ENCODE data around the gene TMEM218. TPM values are rescaled to one million over a fixed set of nuclear protein-coding genes. Genes with fewer than 3 reads are reported as not detected.

The TMEM218 gene
- total RNA-seq, 2 experiments from 2014 or later: 14.9 to 17.4 TPM

- H3K9me3 Mint-ChIP-seq (ENCODE audit: insufficient read depth): no peaks in the 10 kb centered on the region
- no peaks in the 10 kb centered on the region for H3K27me3 Mint-ChIP-seq (ENCODE audit: low read depth)
- ATAC-seq (no peak), DNase-seq (no peak)
- no peak overlapping the region for H3K4me3 Mint-ChIP-seq
- CTCF ChIA-PET: no interaction called here
- H3K4me1 Mint-ChIP-seq (ENCODE audit: low read depth): peaks cover 24% of the 10 kb centered on the region
- POLR2A ChIA-PET: no interaction called here
- H3K36me3 Mint-ChIP-seq (ENCODE audit: low read depth): no peaks in the 10 kb centered on the region
- no peak overlapping the region for H3K27ac Mint-ChIP-seq
Observed at GRCh38 chr11:125072218-125072960, 39.0 kb downstream of the TMEM218 start.

- H3K27me3 Mint-ChIP-seq (ENCODE audit: low read depth): no peaks in the 10 kb centered on the region
- no peaks in the 10 kb centered on the region for H3K9me3 Mint-ChIP-seq (ENCODE audit: insufficient read depth)
- POLR2A ChIA-PET: no interaction called here
- peaks cover 24% of the 10 kb centered on the region for H3K4me1 Mint-ChIP-seq (ENCODE audit: low read depth)
- no peak overlapping the region for H3K4me3 Mint-ChIP-seq
- DNase-seq (no peak), ATAC-seq (no peak)
- no peaks in the 10 kb centered on the region for H3K36me3 Mint-ChIP-seq (ENCODE audit: low read depth)
- H3K27ac Mint-ChIP-seq: peak overlapping the region; percentile 12
- CTCF ChIA-PET: no interaction called here
Observed at GRCh38 chr11:125071846-125072217, 39.6 kb downstream of the TMEM218 start.

GRCh38 chr11:125071435-125071834 is 40.0 kb downstream of the TMEM218 start:
- no peaks in the 10 kb centered on the region for H3K36me3 Mint-ChIP-seq (ENCODE audit: low read depth)
- DNase-seq: no peak
- peak overlapping the region; percentile 60 for H3K27ac Mint-ChIP-seq
- no peaks in the 10 kb centered on the region for H3K27me3 Mint-ChIP-seq (ENCODE audit: low read depth)
- no peak overlapping the region for H3K4me3 Mint-ChIP-seq
- peaks cover 24% of the 10 kb centered on the region for H3K4me1 Mint-ChIP-seq (ENCODE audit: low read depth)
- CTCF ChIA-PET: no interaction called here
- no peaks in the 10 kb centered on the region for H3K9me3 Mint-ChIP-seq (ENCODE audit: insufficient read depth)
- POLR2A ChIA-PET: interaction anchor here (0.6 kb wide), 1 partner anchor 48 kb away, joined by 3 read pairs; no protein-coding TSS in a partner anchor
- no peak for ATAC-seq

GRCh38 chr11:125070699-125071254 is 40.6 kb downstream of the TMEM218 start:
- ChIA-PET CTCF (interaction anchor here (1.1 kb wide), 1 partner anchor 54 kb away, joined by 3 read pairs; no protein-coding TSS in a partner anchor), POLR2A (interaction anchor here (0.6 kb wide), 1 partner anchor 47 kb away, joined by 3 read pairs; no protein-coding TSS in a partner anchor)
- ATAC-seq: peak; percentile 72
- H3K4me1 Mint-ChIP-seq (ENCODE audit: low read depth): peaks cover 24% of the 10 kb centered on the region
- H3K36me3 Mint-ChIP-seq (ENCODE audit: low read depth): no peaks in the 10 kb centered on the region
- H3K4me3 Mint-ChIP-seq: no peak overlapping the region
- peak; percentile 42 for DNase-seq
- no peaks in the 10 kb centered on the region for H3K9me3 Mint-ChIP-seq (ENCODE audit: insufficient read depth)
- H3K27ac Mint-ChIP-seq: peak overlapping the region; percentile 60
- no peaks in the 10 kb centered on the region for H3K27me3 Mint-ChIP-seq (ENCODE audit: low read depth)

GRCh38 chr11:125069796-125070195 is 41.6 kb downstream of the TMEM218 start:
- no peak overlapping the region for H3K27ac Mint-ChIP-seq
- CTCF ChIA-PET: interaction anchor here (1.0 to 1.1 kb wide), 2 partner anchors 18 to 55 kb away, joined by 3 read pairs; no protein-coding TSS in a partner anchor
- peaks cover 24% of the 10 kb centered on the region for H3K4me1 Mint-ChIP-seq (ENCODE audit: low read depth)
- no peak overlapping the region for H3K4me3 Mint-ChIP-seq
- peaks cover 8% of the 10 kb centered on the region for H3K27me3 Mint-ChIP-seq (ENCODE audit: low read depth)
- POLR2A ChIA-PET: no interaction called here
- no peaks in the 10 kb centered on the region for H3K9me3 Mint-ChIP-seq (ENCODE audit: insufficient read depth)
- ATAC-seq: no peak
- H3K36me3 Mint-ChIP-seq (ENCODE audit: low read depth): no peaks in the 10 kb centered on the region
- DNase-seq: no peak

- ChIA-PET POLR2A (no interaction called here), CTCF (no interaction called here)
- ATAC-seq (no peak), DNase-seq (no peak)
- Mint-ChIP-seq H3K9me3 (ENCODE audit: insufficient read depth) (no peaks in the 10 kb centered on the region), H3K27ac (no peak overlapping the region), H3K36me3 (ENCODE audit: low read depth) (no peaks in the 10 kb centered on the region), H3K4me1 (ENCODE audit: low read depth) (peaks cover 25% of the 10 kb centered on the region), H3K4me3 (no peak overlapping the region), H3K27me3 (ENCODE audit: low read depth) (peaks cover 14% of the 10 kb centered on the region)
Observed at GRCh38 chr11:125069008-125069407, 42.4 kb downstream of the TMEM218 start.

GRCh38 chr11:125068368-125068767 is 43.1 kb downstream of the TMEM218 start:
- Mint-ChIP-seq H3K27ac (no peak overlapping the region), H3K4me3 (no peak overlapping the region), H3K4me1 (ENCODE audit: low read depth) (peaks cover 29% of the 10 kb centered on the region), H3K36me3 (ENCODE audit: low read depth) (no peaks in the 10 kb centered on the region), H3K27me3 (ENCODE audit: low read depth) (peaks cover 15% of the 10 kb centered on the region), H3K9me3 (ENCODE audit: insufficient read depth) (no peaks in the 10 kb centered on the region)
- POLR2A ChIA-PET: no interaction called here
- ATAC-seq (no peak), DNase-seq (no peak)
- CTCF ChIA-PET: no interaction called here

- H3K27me3 Mint-ChIP-seq (ENCODE audit: low read depth): peaks cover 42% of the 10 kb centered on the region
- POLR2A ChIA-PET: no interaction called here
- no peak for DNase-seq
- ATAC-seq: no peak
- H3K9me3 Mint-ChIP-seq (ENCODE audit: insufficient read depth): no peaks in the 10 kb centered on the region
- no peak overlapping the region for H3K27ac Mint-ChIP-seq
- H3K4me3 Mint-ChIP-seq: peak overlapping the region; percentile 55
- CTCF ChIA-PET: interaction anchor here (1.2 to 1.3 kb wide), 2 partner anchors 14 to 78 kb away, joined by 3 to 5 read pairs; no protein-coding TSS in a partner anchor
- peaks cover 12% of the 10 kb centered on the region for H3K4me1 Mint-ChIP-seq (ENCODE audit: low read depth)
- no peaks in the 10 kb centered on the region for H3K36me3 Mint-ChIP-seq (ENCODE audit: low read depth)
Observed at GRCh38 chr11:125064070-125064469, 47.4 kb downstream of the TMEM218 start.

GRCh38 chr11:125063429-125064043 is 47.9 kb downstream of the TMEM218 start:
- Mint-ChIP-seq H3K27ac (no peak overlapping the region), H3K4me1 (ENCODE audit: low read depth) (peaks cover 12% of the 10 kb centered on the region), H3K4me3 (peak overlapping the region; percentile 55), H3K9me3 (ENCODE audit: insufficient read depth) (no peaks in the 10 kb centered on the region), H3K36me3 (ENCODE audit: low read depth) (no peaks in the 10 kb centered on the region), H3K27me3 (ENCODE audit: low read depth) (peaks cover 42% of the 10 kb centered on the region)
- ATAC-seq: peak; percentile 14
- no peak for DNase-seq
- CTCF ChIA-PET: interaction anchor here (1.1 to 1.3 kb wide), 3 partner anchors 14 to 78 kb away, joined by 3 to 5 read pairs (median 3); no protein-coding TSS in a partner anchor
- POLR2A ChIA-PET: interaction anchor here (0.5 kb wide), 2 partner anchors 20 to 146 kb away, joined by 3 read pairs; no protein-coding TSS in a partner anchor

- CTCF ChIA-PET: interaction anchor here (1.1 to 1.3 kb wide), 3 partner anchors 15 to 79 kb away, joined by 3 to 5 read pairs (median 3); no protein-coding TSS in a partner anchor
- H3K4me3 Mint-ChIP-seq: peak within 1 kb of the TSS; percentile 76
- H3K4me1 Mint-ChIP-seq (ENCODE audit: low read depth): peaks cover 12% of the 10 kb centered on the region
Observed at GRCh38 chr11:125062931-125063428, 48.4 kb downstream of the TMEM218 start, which contains the start of gene SLC37A2. Gene SLC37A2 (plus strand): TSS chr11:125063305. CDS start chr11:125063368, 63 bp downstream.

GRCh38 chr11:125062218-125062930 is 49.1 kb downstream of the TMEM218 start:
- CTCF ChIA-PET: interaction anchor here (1.1 to 1.4 kb wide), 2 partner anchors 16 to 62 kb away, joined by 3 to 4 read pairs; no protein-coding TSS in a partner anchor
- Mint-ChIP-seq H3K4me1 (ENCODE audit: low read depth) (peaks cover 12% of the 10 kb centered on the region), H3K27ac (peak overlapping the region; percentile 75), H3K9me3 (ENCODE audit: insufficient read depth) (no peaks in the 10 kb centered on the region), H3K27me3 (ENCODE audit: low read depth) (peaks cover 46% of the 10 kb centered on the region), H3K4me3 (peak overlapping the region; percentile 76), H3K36me3 (ENCODE audit: low read depth) (no peaks in the 10 kb centered on the region)
- POLR2A ChIA-PET: no interaction called here
- DNase-seq (no peak), ATAC-seq (peak; percentile 8)

More at GRCh38 chr11:125062931-125063428, 48.4 kb downstream of the TMEM218 start, which contains the start of gene SLC37A2:
- H3K27ac Mint-ChIP-seq: peak within 1 kb of the TSS; percentile 75
- H3K9me3 Mint-ChIP-seq (ENCODE audit: insufficient read depth): no peaks in the 10 kb centered on the region
- POLR2A ChIA-PET: interaction anchor here (0.5 kb wide), 2 partner anchors 20 to 145 kb away, joined by 3 read pairs; no protein-coding TSS in a partner anchor
- peak; percentile 88 for ATAC-seq
- DNase-seq: peak; percentile 71
- no peaks in the 10 kb centered on the region for H3K36me3 Mint-ChIP-seq (ENCODE audit: low read depth)
- H3K27me3 Mint-ChIP-seq (ENCODE audit: low read depth): peaks cover 46% of the 10 kb centered on the region
